Lower lobe of right lung (tissue), 2 donors: ENCODE measurements around the gene SNCA. TPM values are rescaled to one million over a fixed set of nuclear protein-coding genes. Genes with fewer than 3 reads are reported as not detected.

Experiments
- ATAC-seq, 2 donors: fragments of 200-7000 bp; cut with Tn5 transposase; one replicate each; pipeline ENCODE4 v1.9.1; 2020 to 2022; ENCODE audit warnings: mild to moderate bottlenecking in 2 of 2, moderate library complexity in 2 of 2
- DNase-seq: peaks from one replicate; pipeline ENCODE4 v3.0.0-alpha.2; 2020
- H3K27ac ChIP-seq: fragments of 200-600 bp; one replicate; pipeline ENCODE4 v1.8.0; 2022
- H3K27me3 ChIP-seq: fragments of 200-600 bp; one replicate; pipeline ENCODE4 v1.8.0; 2022; ENCODE audit warnings: low read depth
- H3K36me3 ChIP-seq: fragments of 200-600 bp; one replicate; pipeline ENCODE4 v1.8.0; 2022; ENCODE audit warnings: mild to moderate bottlenecking
- H3K4me1 ChIP-seq: fragments of 200-600 bp; one replicate; pipeline ENCODE4 v1.8.0; 2022
- H3K4me3 ChIP-seq: fragments of 200-600 bp; one replicate; pipeline ENCODE4 v1.8.0; 2022; ENCODE audit warnings: mild to moderate bottlenecking
- H3K9me3 ChIP-seq: fragments of 200-600 bp; one replicate; pipeline ENCODE4 v1.8.0; 2022
- CTCF ChIP-seq: fragments of 200-600 bp; IDR thresholded peaks from one replicate; pipeline ENCODE4 v1.8.0; 2022; ENCODE audit warnings: antibody characterized with exemption, mild to moderate bottlenecking
- intact Hi-C: fragments of 100-400 bp; cut with DNase I; formaldehyde crosslinking; loops from one replicate; pipeline ENCODE4 v1.11.0; 2022
- total RNA-seq: library from RNA; stranded (reverse); fragmentation: NEBNext Ultra II Directional; extraction: Animal tissue kit (Norgen Biotek cat#: 25700); gene quantifications from one replicate; pipeline ENCODE4 v1.2.1, GENCODE V29; 2021
- donor health status: DM: no; HTN: yes; CAD: no; lungs with severe emphysema.

SNCA gene
- total RNA-seq, 1 donor from 2014 or later: 7.8 TPM

- DNase-seq (no peak), ATAC-seq (no peak)
- H3K4me1 ChIP-seq: no peaks in the 10 kb centered on the region
- intact Hi-C loops: no loop called here
- no peak overlapping the region for H3K27ac ChIP-seq
- TF ChIP-seq CTCF: no peak
- no peak overlapping the region for H3K4me3 ChIP-seq
- no peaks in the 10 kb centered on the region for H3K36me3 ChIP-seq
- no peaks in the 10 kb centered on the region for H3K9me3 ChIP-seq
- H3K27me3 ChIP-seq: no peaks in the 10 kb centered on the region
These were observed 39.8 kb downstream of the SNCA start for GRCh38 chr4:89797117-89797516.

GRCh38 chr4:89788206-89789072 is 48.5 kb downstream of the SNCA start:
- peak in 1 of 2 donors; percentile 37 for ATAC-seq
- intact Hi-C loops: no loop called here
- H3K27ac ChIP-seq: no peak overlapping the region
- no peaks in the 10 kb centered on the region for H3K9me3 ChIP-seq
- H3K4me1 ChIP-seq: no peaks in the 10 kb centered on the region
- DNase-seq: no peak
- no peaks in the 10 kb centered on the region for H3K36me3 ChIP-seq
- no peak overlapping the region for H3K4me3 ChIP-seq
- no peaks in the 10 kb centered on the region for H3K27me3 ChIP-seq
- TF ChIP-seq CTCF: no peak

GRCh38 chr4:89784686-89785231 is 52.2 kb downstream of the SNCA start:
- Histone ChIP-seq H3K4me3 (no peak overlapping the region), H3K4me1 (no peaks in the 10 kb centered on the region), H3K9me3 (no peaks in the 10 kb centered on the region), H3K27ac (no peak overlapping the region), H3K27me3 (no peaks in the 10 kb centered on the region), H3K36me3 (no peaks in the 10 kb centered on the region)
- TF ChIP-seq CTCF: no peak
- no peak for DNase-seq
- intact Hi-C loops: no loop called here
- ATAC-seq: no peak

- no peak overlapping the region for H3K4me3 ChIP-seq
These were observed 55.6 kb downstream of the SNCA start for GRCh38 chr4:89781321-89781720.

GRCh38 chr4:89773805-89774204 is 63.2 kb downstream of the SNCA start:
- DNase-seq (no peak), ATAC-seq (no peak)
- Histone ChIP-seq H3K9me3 (peaks cover 12% of the 10 kb centered on the region), H3K27ac (no peak overlapping the region), H3K36me3 (no peaks in the 10 kb centered on the region), H3K27me3 (no peaks in the 10 kb centered on the region), H3K4me3 (no peak overlapping the region), H3K4me1 (no peaks in the 10 kb centered on the region)
- intact Hi-C loops: no loop called here
- TF ChIP-seq CTCF: no peak

More at GRCh38 chr4:89781321-89781720, 55.6 kb downstream of the SNCA start:
- Histone ChIP-seq H3K36me3 (no peaks in the 10 kb centered on the region), H3K27me3 (no peaks in the 10 kb centered on the region), H3K4me1 (no peaks in the 10 kb centered on the region), H3K9me3 (peaks cover 9% of the 10 kb centered on the region), H3K27ac (no peak overlapping the region)
- no peak for TF ChIP-seq CTCF
- no peak for DNase-seq
- intact Hi-C loops: no loop called here
- no peak for ATAC-seq
